HG02981 (cell line): ENCODE data around the gene SEC14L3.
A peak's percentile ranks its signal among the peaks of the same experiment; 100 is the strongest.

Source experiments
- ATAC-seq: cut with Tn5 transposase; IDR thresholded peaks from one replicate; pipeline ENCODE4 v1.9.1; 2021; ENCODE audit warnings: mild to moderate bottlenecking, moderate library complexity; ENCODE audit not compliant: unreplicated experiment

SEC14L3 gene

GRCh38 chr22:30447656-30448055, 24.2 kb downstream of the SEC14L3 start:
- no peak for ATAC-seq

GRCh38 chr22:30445438-30446145, 26.2 kb downstream of the SEC14L3 start:
- ATAC-seq = no peak

- peak; percentile 61 for ATAC-seq
Observed at GRCh38 chr22:30444632-30445437, 27.0 kb downstream of the SEC14L3 start.

- no peak for ATAC-seq
Observed at GRCh38 chr22:30441088-30441487, 30.7 kb downstream of the SEC14L3 start.

GRCh38 chr22:30439836-30440235, 32.0 kb downstream of the SEC14L3 start:
- no peak for ATAC-seq

GRCh38 chr22:30439226-30439625, 32.6 kb downstream of the SEC14L3 start:
- ATAC-seq = no peak

- ATAC-seq = no peak
Observed at GRCh38 chr22:30438559-30438958, 33.3 kb downstream of the SEC14L3 start.

GRCh38 chr22:30436196-30436595, 35.6 kb downstream of the SEC14L3 start:
- no peak for ATAC-seq

- ATAC-seq = no peak
Observed at GRCh38 chr22:30435674-30436126, 36.1 kb downstream of the SEC14L3 start.

- no peak for ATAC-seq
Observed at GRCh38 chr22:30434843-30435242, 37.0 kb downstream of the SEC14L3 start.

- ATAC-seq = no peak
Observed at GRCh38 chr22:30433773-30434172, 38.0 kb downstream of the SEC14L3 start.

- no peak for ATAC-seq
Observed at GRCh38 chr22:30433227-30433626, 38.6 kb downstream of the SEC14L3 start.

- ATAC-seq = no peak
Observed at GRCh38 chr22:30432520-30432919, 39.3 kb downstream of the SEC14L3 start.

GRCh38 chr22:30432096-30432495, 39.7 kb downstream of the SEC14L3 start:
- no peak for ATAC-seq

GRCh38 chr22:30430933-30431332, 40.9 kb downstream of the SEC14L3 start:
- ATAC-seq = no peak

GRCh38 chr22:30429887-30430286, 41.9 kb downstream of the SEC14L3 start:
- ATAC-seq = no peak

- ATAC-seq = no peak
Observed at GRCh38 chr22:30427871-30428270, 43.9 kb downstream of the SEC14L3 start.

GRCh38 chr22:30426388-30427353, 45.1 kb downstream of the SEC14L3 start:
- ATAC-seq = no peak

GRCh38 chr22:30425616-30426387, 46.0 kb downstream of the SEC14L3 start, which contains the start of gene MTFP1:
MTFP1 (plus strand) TSS chr22:30425768; CDS start chr22:30425880, 112 bp downstream.
- ATAC-seq = no peak

- ATAC-seq = no peak
Observed at GRCh38 chr22:30425327-30425615, 46.5 kb downstream of the SEC14L3 start.
